ENCODE results near the gene REG1B.
"Not testable (repeated sequence)": the region's sequence is repeated elsewhere in the genome, so short reads cannot be mapped to it uniquely, and the experiment has no call there.

Gene REG1B

GRCh38 chr2:79084495-79085135, 3.2 kb downstream of the REG1B start:
- no peak for DNase-seq (ENCODE audit: low spot score)

GRCh38 chr2:79083597-79084251, 4.1 kb downstream of the REG1B start:
- no peak for DNase-seq (ENCODE audit: low spot score)

GRCh38 chr2:79082987-79083386, 4.8 kb downstream of the REG1B start:
- no peak for DNase-seq (ENCODE audit: low spot score)

- no peak for DNase-seq (ENCODE audit: low spot score)
Measured at GRCh38 chr2:79071078-79071477, 16.7 kb downstream of the REG1B start.

GRCh38 chr2:79065201-79065600, 22.6 kb downstream of the REG1B start:
- DNase-seq (ENCODE audit: low spot score): no peak

GRCh38 chr2:79054769-79055168, 33.0 kb downstream of the REG1B start:
- not testable (repeated sequence) for DNase-seq (ENCODE audit: low spot score)

- DNase-seq (ENCODE audit: low spot score): not testable (repeated sequence)
Measured at GRCh38 chr2:79053486-79053885, 34.3 kb downstream of the REG1B start.

GRCh38 chr2:79041032-79041448, 46.8 kb downstream of the REG1B start:
- DNase-seq (ENCODE audit: low spot score): no peak

GRCh38 chr2:79039944-79040343, 47.8 kb downstream of the REG1B start:
- no peak for DNase-seq (ENCODE audit: low spot score)
